Cardiac fibroblast (primary cell): ENCODE data around the gene DLGAP4.
A peak's percentile ranks its signal among the peaks of the same experiment; 100 is the strongest.

Experiments used
- DNase-seq, 2 donors: peaks; one replicate each; pipeline versions ENCODE4 v3.0.0 to v3.0.0-alpha.2; 2010; ENCODE audit warnings: low read depth in 2 of 2
- H3K4me3 ChIP-seq, 2 donors: replicated peaks in 1 of 2; 1 replicate in 1 of 2; 2 replicates in 1 of 2; pipeline ENCODE4 v1.5.1; 2011; ENCODE audit warnings: low read depth in 2 of 2, low read length in 2 of 2, mild to moderate bottlenecking in 2 of 2, moderate library complexity in 1 of 2
- TF ChIP-seq, protein P1 (sequence below): IDR thresholded peaks from one replicate; pipeline ENCODE4 v1.5.1; 2011; ENCODE audit warnings: low read depth, mild to moderate bottlenecking, low read length, inconsistent platforms

The DLGAP4 gene

DNA sequence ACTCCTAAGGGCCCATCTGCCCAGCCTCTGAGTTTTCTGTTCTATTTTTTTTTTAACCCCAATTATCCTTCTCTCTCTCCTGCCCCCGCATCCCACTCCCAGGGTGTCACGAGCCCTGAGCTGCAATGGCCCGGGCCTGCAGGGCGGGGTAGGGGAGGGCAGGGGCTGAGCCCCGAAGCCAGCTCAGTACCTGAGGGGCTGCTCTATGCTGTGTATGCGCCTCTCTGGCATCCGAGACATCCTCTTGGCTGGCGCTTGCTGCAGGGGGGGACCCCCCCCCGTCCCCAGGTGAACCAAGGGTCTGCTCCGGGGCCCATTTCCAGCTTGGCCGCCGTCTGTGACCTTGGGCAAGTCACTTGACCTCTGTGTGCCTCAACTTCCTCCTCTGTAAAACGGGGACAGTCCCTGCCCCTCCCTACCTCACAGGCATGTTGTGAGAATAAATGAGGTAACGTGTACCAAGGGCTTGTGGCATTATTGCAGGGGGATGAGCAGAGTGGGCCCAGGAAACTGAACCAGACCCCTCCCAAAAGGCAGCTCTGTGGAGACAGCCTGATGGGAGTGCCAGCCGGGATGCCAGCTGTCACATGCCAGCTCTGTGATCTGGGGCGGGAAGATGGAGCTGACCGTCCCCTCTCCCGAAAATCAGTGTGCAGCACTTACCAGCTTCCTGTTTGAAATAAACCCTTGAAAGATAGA, 222.2 kb downstream of the DLGAP4 start:
- H3K4me3 ChIP-seq, result no peak overlapping the region
- no peak for DNase-seq
- TF ChIP-seq, protein P1, sequence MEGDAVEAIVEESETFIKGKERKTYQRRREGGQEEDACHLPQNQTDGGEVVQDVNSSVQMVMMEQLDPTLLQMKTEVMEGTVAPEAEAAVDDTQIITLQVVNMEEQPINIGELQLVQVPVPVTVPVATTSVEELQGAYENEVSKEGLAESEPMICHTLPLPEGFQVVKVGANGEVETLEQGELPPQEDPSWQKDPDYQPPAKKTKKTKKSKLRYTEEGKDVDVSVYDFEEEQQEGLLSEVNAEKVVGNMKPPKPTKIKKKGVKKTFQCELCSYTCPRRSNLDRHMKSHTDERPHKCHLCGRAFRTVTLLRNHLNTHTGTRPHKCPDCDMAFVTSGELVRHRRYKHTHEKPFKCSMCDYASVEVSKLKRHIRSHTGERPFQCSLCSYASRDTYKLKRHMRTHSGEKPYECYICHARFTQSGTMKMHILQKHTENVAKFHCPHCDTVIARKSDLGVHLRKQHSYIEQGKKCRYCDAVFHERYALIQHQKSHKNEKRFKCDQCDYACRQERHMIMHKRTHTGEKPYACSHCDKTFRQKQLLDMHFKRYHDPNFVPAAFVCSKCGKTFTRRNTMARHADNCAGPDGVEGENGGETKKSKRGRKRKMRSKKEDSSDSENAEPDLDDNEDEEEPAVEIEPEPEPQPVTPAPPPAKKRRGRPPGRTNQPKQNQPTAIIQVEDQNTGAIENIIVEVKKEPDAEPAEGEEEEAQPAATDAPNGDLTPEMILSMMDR, result no peak

DNA sequence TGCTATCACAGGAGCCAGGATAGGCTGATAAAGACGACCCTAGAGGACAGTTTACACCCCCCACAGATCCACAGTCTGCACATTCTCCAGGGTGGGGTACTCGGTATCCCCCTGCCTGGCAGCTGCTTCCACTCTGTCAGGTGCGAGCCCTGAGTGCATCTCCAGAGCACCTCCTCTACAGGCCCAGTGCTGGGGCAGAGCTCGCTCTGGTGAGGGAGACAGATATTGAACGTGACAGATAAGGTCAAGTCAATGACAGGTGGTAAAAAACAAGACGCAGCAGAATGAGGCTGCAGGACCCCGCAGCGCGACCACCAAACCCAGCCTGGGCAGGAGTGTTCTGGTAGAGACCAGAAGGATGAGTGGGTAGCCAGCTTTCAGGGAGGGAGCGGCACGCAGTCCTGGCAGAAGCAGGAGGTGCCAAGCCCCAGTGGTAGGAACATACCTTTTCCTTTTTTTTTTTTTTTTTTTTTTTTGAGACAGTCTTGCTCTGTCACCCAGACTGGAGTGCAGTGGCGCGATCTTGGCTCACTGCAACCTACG, 222.8 kb downstream of the DLGAP4 start:
- TF ChIP-seq, protein P1, result no peak
- H3K4me3 ChIP-seq, result no peak overlapping the region
- DNase-seq, result no peak

DNA sequence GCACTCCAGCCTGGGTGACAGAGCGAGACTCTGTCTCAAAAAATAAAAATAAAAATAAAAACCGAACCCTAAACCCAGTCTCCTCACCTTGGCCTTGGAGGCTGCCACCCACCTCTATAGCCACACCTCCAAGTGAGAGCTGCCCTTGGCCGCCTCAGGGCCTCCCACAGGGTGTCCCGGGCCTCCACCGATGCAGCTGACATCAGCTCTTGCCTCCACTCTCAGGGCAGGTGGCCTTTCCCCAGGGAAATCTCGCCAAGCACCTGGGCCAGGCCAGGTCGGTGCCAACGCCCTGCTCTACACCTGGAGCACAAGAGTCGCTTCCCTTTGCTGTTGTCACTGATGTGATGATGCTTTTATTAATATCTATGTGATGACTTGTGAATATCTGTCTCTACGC, 226.2 kb downstream of the DLGAP4 start:
- no peak for DNase-seq
- no peak overlapping the region for H3K4me3 ChIP-seq
- TF ChIP-seq, protein P1, result no peak

DNA sequence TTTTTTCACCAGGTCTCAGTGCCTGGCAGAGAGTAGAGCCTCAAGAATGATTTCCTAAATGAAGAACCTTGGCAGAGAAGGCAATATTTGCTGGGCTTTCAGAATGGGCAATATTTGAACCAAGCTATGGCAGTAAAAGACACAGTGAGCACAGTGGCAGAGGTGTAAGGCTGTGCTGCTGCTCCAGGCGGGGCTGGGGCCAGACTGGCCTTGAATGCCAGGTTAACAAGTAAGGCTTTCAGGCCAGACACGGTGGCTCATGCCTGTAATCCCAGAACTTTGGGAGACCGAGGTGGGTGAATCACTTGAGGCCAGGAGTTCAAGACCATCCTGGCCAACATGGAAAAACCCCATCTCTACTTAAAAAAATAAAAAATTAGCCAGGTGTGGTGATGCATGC, 226.7 kb downstream of the DLGAP4 start:
- TF ChIP-seq, protein P1, result no peak

DNA sequence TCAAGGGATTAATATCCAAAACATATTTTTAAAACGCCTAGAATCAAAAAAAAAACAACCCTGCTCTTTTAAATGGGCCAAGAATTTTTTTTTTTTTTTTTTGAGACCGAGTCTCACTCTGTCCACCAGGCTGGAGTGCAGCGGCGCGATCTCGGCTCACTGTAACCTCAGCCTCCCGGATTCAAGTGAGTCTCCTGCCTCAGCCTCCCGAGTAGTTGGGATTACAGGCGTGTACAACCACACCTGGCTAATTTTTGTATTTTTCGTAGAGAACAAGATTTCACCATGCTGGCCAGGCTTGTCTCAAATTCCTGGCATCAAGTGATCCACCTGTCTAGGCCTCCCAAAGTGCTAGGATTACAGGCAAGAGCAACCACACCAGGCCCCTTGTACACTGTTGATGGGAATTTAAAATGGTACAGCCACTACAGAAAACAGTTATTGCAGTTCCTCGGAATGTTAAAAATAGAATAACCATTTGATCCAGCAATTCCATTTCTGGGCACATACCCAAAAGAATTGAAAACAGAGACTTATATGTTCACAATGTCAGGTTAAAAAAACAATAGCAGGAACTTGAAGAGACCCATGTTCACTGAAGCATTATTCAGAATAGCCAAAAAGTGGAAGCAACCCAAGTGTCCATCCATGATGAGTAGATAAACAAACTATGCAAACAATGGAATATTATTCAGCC, 232.0 kb downstream of the DLGAP4 start:
- peak; percentile 86 to 88 for DNase-seq
- TF ChIP-seq, protein P1, result no peak
- no peak overlapping the region for H3K4me3 ChIP-seq

More for the DNA sequence above, 226.7 kb downstream of the DLGAP4 start:
- no peak overlapping the region for H3K4me3 ChIP-seq
- no peak for DNase-seq

DNA sequence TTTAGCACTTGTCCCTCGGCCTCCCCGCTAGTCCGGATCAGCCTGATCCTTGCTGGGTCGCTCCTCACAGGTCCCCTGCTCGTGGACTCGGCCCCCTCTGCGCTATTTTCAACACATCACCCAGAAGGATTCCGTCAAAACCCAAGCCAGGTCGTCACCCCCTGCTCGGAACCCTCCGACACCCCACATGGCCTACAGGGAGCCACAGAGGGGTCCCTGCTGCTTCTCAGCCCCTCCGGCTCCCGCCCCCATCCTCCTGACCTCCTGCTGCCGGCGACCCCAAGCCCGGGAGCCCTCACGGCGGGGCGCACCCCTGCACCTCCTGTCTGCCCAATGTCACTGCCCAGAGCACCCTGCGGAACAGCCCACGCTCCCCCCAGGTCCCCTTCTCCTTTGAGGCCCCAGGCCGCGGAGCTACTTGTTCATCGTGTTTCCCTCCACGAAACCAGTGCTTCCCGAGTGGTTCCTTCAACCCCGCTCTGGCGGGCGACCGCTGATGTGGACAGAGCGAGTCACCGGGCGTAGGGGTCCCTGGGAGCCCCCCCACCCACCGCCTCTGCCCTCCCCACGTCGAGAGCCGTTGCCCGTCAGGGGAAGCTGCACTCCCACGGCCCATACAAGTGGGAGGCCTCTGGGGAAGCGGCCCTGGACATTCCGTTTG, 234.5 kb downstream of the DLGAP4 start:
- H3K4me3 ChIP-seq, result peak overlapping the region; percentile 3 to 97
- DNase-seq, result no peak
- TF ChIP-seq, protein P1, result no peak
